IPS-18a (cell line): Measurements from ENCODE around the gene PCDHB12.
"Not testable (repeated sequence)": the region's sequence is repeated elsewhere in the genome, so short reads cannot be mapped to it uniquely, and the experiment has no call there.

Experiments used
- H3K27ac ChIP-seq: one replicate; pipeline ENCODE4 v1.5.1; 2013; ENCODE audit warnings: low read length
- H3K27me3 ChIP-seq: one replicate; pipeline ENCODE4 v1.6.1; 2013; ENCODE audit warnings: mild to moderate bottlenecking, low read length; ENCODE audit not compliant: control insufficient read depth, insufficient read depth
- H3K36me3 ChIP-seq: one replicate; pipeline ENCODE4 v1.6.1; 2013; ENCODE audit warnings: low read depth, low read length; ENCODE audit not compliant: control insufficient read depth
- H3K4me1 ChIP-seq: one replicate; pipeline ENCODE4 v1.6.1; 2013; ENCODE audit warnings: low read depth, low read length; ENCODE audit not compliant: control insufficient read depth
- H3K4me3 ChIP-seq: one replicate; pipeline ENCODE4 v1.5.1; 2013; ENCODE audit warnings: low read length
- H3K9ac ChIP-seq: one replicate; pipeline ENCODE4 v1.6.1; 2013; ENCODE audit warnings: mild to moderate bottlenecking, low read length, moderate library complexity
- H3K9me3 ChIP-seq: one replicate; pipeline ENCODE4 v1.6.1; 2013; ENCODE audit warnings: low read depth, low read length; ENCODE audit not compliant: control insufficient read depth

PCDHB12 gene

DNA sequence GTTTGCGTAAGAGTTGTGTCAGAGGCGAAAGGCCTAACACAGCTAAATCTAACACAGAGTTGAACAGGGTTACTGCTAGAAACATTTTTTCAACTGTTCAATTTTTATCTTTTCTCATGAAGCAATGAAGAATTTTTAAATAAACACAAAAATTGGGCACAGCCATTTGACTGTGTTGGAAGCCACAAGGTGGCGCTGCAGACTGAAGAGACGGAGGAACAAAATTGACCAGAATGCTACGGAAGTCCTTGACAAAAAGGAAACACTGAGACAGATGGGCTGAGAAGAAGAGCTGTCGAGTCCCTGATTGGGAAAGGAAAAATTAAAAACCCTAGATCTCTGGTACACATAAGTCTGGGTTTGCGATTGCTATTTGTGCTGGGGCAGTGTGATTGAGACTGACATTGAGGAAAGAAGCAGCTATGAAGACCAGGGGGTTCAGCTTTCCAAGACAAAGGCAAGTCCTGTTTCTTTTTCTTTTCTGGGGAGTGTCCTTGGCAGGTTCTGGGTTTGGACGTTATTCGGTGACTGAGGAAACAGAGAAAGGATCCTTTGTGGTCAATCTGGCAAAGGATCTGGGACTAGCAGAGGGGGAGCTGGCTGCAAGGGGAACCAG is 21.5 kb upstream of the PCDHB12 start, which contains the start of gene PCDHB9:
PCDHB9 (plus strand) TSS at position 265 of the 616 bp plus-strand sequence; CDS start at position 423, 158 bp downstream.
- H3K4me1 ChIP-seq: no peaks in the 10 kb centered on the region
- H3K9me3 ChIP-seq: peaks cover 3% of the 10 kb centered on the region
- peak within 1 kb of the TSS; percentile 30 for H3K4me3 ChIP-seq
- no peaks in the 10 kb centered on the region for H3K27me3 ChIP-seq
- no peak within 1 kb of the TSS for H3K9ac ChIP-seq
- no peaks in the 10 kb centered on the region for H3K36me3 ChIP-seq
- H3K27ac ChIP-seq: no peak within 1 kb of the TSS

DNA sequence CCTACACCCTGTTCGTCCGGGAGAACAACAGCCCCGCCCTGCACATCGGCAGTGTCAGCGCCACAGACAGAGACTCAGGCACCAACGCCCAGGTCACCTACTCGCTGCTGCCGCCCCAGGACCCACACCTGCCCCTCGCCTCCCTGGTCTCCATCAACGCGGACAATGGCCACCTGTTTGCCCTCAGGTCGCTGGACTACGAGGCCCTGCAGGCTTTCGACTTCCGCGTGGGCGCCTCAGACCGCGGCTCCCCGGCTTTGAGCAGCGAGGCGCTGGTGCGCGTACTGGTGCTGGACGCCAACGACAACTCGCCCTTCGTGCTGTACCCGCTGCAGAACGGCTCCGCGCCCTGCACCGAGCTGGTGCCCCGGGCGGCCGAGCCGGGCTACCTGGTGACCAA is 19.8 kb upstream of the PCDHB12 start:
- not testable (repeated sequence) for H3K4me1 ChIP-seq, H3K27me3 ChIP-seq, H3K9me3 ChIP-seq, H3K36me3 ChIP-seq, H3K4me3 ChIP-seq, H3K27ac ChIP-seq, H3K9ac ChIP-seq

DNA sequence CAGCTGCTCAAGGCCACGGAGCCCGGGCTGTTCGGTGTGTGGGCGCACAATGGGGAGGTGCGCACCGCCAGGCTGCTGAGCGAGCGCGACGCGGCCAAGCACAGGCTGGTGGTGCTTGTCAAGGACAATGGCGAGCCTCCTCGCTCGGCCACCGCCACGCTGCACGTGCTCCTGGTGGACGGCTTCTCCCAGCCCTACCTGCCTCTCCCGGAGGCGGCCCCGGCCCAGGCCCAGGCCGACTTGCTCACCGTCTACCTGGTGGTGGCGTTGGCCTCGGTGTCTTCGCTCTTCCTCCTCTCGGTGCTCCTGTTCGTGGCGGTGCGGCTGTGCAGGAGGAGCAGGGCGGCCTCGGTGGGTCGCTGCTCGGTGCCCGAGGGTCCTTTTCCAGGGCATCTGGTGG is 19.4 kb upstream of the PCDHB12 start:
- not testable (repeated sequence) for H3K4me3 ChIP-seq, H3K27ac ChIP-seq, H3K9me3 ChIP-seq, H3K36me3 ChIP-seq, H3K9ac ChIP-seq, H3K27me3 ChIP-seq, H3K4me1 ChIP-seq

DNA sequence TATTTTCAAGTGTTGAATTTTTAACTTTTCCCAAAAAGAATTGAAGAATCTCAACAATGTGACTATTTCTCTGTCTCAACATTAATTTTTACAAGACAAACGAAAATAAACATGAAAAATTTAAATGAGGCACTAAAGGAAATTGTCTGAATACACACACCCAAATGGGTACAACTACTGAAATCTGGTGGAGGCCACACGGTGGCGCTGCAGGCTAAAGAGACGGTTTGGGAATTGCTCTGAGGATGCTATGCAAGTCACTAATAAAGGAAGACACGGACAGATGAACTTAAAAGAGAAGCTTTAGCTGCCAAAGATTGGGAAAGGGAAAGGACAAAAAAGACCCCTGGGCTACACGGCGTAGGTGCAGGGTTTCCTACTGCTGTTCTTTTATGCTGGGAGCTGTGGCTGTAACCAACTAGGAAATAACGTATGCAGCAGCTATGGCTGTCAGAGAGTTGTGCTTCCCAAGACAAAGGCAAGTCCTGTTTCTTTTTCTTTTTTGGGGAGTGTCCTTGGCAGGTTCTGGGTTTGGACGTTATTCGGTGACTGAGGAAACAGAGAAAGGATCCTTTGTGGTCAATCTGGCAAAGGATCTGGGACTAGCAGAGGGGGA is 16.3 kb upstream of the PCDHB12 start, which contains the start of gene PCDHB10:
PCDHB10 (plus strand) TSS at position 244 of the 616 bp plus-strand sequence; CDS start at position 444, 200 bp downstream.
- Histone ChIP-seq H3K9ac (no peak within 1 kb of the TSS), H3K4me1 (no peaks in the 10 kb centered on the region), H3K27ac (no peak within 1 kb of the TSS)

DNA sequence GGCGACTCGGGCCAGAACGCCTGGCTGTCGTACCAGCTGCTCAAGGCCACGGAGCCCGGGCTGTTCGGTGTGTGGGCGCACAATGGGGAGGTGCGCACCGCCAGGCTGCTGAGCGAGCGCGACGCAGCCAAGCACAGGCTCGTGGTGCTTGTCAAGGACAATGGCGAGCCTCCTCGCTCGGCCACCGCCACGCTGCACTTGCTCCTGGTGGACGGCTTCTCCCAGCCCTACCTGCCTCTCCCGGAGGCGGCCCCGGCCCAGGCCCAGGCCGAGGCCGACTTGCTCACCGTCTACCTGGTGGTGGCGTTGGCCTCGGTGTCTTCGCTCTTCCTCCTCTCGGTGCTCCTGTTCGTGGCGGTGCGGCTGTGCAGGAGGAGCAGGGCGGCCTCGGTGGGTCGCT is 14.2 kb upstream of the PCDHB12 start:
- H3K4me1 ChIP-seq, H3K27me3 ChIP-seq, H3K9ac ChIP-seq, H3K27ac ChIP-seq, H3K4me3 ChIP-seq, H3K36me3 ChIP-seq: not testable (repeated sequence)
- H3K9me3 ChIP-seq: peaks cover 11% of the 10 kb centered on the region

More for the DNA sequence above, 16.3 kb upstream of the PCDHB12 start, which contains the start of gene PCDHB10:
- Histone ChIP-seq H3K4me3 (peak within 1 kb of the TSS; percentile 46), H3K36me3 (no peaks in the 10 kb centered on the region), H3K27me3 (no peaks in the 10 kb centered on the region), H3K9me3 (peaks cover 11% of the 10 kb centered on the region)

DNA sequence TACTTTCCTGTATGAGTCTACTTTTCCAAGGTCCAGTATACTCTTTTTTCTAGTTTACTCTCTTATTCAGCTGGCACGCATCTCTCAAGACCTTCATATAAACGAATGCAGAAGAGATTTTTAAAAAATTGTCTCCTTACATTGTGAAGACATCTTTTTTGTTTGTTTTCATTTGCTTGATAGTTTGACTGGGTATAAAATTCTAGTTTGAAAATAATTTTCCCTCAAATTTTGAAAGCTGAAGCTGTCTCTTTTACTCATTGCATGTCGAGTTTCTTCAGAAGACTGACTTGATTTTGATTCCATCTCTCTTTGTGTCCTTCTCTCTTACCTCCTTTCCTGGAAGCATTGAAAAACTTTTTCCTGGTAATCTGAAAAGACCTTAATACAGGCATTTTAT is 12.2 kb upstream of the PCDHB12 start:
- no peaks in the 10 kb centered on the region for H3K27me3 ChIP-seq
- H3K36me3 ChIP-seq: no peaks in the 10 kb centered on the region
- peaks cover 11% of the 10 kb centered on the region for H3K9me3 ChIP-seq
- no peaks in the 10 kb centered on the region for H3K4me1 ChIP-seq
- no peak overlapping the region for H3K4me3 ChIP-seq
- no peak overlapping the region for H3K27ac ChIP-seq
- H3K9ac ChIP-seq: no peak overlapping the region

DNA sequence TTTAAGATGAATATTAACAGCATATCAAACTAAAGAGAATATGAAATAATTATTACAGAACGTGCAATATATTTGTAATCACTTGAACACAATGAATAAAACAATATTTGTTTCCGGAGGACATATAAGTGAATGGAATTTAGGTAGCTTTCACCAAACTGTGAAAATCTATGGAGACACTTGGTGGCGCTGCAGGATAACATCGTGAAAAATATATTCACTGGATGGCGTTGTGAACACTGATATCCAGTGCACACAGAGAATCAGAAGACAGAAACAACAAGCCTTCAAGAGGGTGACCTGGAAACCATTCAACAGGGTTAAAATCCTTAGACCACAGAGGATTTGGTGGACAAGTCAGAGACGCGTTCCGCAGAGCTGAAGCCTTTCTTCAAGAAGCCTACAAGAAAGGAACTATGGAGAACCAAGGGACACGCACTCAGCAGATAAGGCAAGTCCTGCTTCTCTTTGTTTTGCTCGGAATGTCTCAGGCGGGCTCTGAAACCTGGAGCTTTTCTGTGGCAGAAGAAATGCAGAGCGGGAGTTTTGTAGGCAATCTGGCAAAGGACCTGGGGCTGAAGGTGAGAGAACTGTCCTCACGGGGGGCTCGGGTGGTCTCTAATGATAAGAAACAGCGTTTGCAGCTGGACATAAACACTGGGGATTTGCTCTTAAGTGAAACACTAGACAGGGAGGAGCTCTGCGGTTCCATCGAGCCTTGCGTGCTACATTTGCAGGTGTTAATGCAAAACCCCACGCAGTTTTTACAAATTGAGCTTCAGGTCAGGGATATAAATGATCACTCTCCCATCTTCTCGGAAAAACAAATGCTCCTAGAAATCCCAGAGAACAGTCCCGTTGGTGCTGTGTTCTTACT is 8.9 kb upstream of the PCDHB12 start, which contains the start of gene PCDHB11:
PCDHB11 (plus strand) TSS at position 269 of the 877 bp plus-strand sequence; CDS start at position 417, 148 bp downstream.
- no peaks in the 10 kb centered on the region for H3K27me3 ChIP-seq
- no peaks in the 10 kb centered on the region for H3K36me3 ChIP-seq
- H3K4me3 ChIP-seq: no peak within 1 kb of the TSS
- H3K27ac ChIP-seq: no peak within 1 kb of the TSS
- H3K9ac ChIP-seq: no peak within 1 kb of the TSS
- peaks cover 8% of the 10 kb centered on the region for H3K9me3 ChIP-seq
- H3K4me1 ChIP-seq: no peaks in the 10 kb centered on the region

DNA sequence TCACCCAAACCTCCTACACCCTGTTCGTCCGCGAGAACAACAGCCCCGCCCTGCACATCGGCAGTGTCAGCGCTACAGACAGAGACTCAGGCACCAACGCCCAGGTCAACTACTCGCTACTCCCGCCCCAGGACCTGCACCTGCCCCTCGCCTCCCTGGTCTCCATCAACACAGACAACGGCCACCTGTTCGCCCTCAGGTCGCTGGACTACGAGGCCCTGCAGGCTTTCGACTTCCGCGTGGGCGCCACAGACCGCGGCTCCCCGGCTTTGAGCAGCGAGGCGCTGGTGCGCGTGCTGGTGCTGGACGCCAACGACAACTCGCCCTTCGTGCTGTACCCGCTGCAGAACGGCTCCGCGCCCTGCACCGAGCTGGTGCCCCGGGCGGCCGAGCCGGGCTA is 7.4 kb upstream of the PCDHB12 start:
- not testable (repeated sequence) for H3K27me3 ChIP-seq, H3K27ac ChIP-seq, H3K4me1 ChIP-seq, H3K9me3 ChIP-seq, H3K4me3 ChIP-seq, H3K36me3 ChIP-seq, H3K9ac ChIP-seq

DNA sequence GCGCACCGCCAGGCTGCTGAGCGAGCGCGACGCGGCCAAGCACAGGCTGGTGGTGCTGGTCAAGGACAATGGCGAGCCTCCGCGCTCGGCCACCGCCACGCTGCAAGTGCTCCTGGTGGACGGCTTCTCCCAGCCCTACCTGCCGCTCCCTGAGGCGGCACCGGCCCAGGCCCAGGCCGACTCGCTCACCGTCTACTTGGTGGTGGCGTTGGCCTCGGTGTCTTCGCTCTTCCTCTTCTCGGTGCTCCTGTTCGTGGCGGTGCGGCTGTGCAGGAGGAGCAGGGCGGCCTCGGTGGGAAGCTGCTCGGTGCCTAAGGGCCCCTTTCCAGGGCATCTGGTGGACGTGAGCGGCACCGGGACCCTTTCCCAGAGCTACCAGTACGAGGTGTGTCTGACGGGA is 6.9 kb upstream of the PCDHB12 start:
- H3K27ac ChIP-seq, H3K9me3 ChIP-seq, H3K9ac ChIP-seq, H3K4me1 ChIP-seq, H3K4me3 ChIP-seq, H3K27me3 ChIP-seq, H3K36me3 ChIP-seq: not testable (repeated sequence)

DNA sequence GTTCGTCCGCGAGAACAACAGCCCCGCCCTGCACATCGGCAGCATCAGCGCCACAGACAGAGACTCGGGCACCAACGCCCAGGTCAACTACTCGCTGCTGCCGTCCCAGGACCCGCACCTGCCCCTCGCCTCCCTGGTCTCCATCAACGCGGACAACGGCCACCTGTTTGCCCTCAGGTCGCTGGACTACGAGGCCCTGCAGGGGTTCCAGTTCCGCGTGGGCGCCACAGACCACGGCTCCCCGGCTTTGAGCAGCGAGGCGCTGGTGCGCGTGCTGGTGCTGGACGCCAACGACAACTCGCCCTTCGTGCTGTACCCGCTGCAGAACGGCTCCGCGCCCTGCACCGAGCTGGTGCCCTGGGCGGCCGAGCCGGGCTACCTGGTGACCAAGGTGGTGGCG is 1.8 kb downstream of the PCDHB12 start:
- H3K4me3 ChIP-seq, H3K9me3 ChIP-seq, H3K9ac ChIP-seq, H3K27me3 ChIP-seq, H3K36me3 ChIP-seq, H3K4me1 ChIP-seq, H3K27ac ChIP-seq: not testable (repeated sequence)

DNA sequence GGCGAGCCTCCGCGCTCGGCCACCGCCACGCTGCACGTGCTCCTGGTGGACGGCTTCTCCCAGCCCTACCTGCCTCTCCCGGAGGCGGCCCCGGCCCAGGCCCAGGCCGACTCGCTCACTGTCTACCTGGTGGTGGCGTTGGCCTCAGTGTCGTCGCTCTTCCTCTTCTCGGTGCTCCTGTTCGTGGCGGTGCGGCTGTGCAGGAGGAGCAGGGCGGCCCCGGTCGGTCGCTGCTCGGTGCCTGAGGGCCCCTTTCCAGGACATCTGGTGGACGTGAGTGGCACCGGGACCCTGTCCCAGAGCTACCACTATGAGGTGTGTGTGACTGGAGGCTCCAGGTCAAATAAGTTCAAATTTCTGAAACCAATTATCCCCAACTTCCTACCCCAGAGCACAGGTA is 2.3 kb downstream of the PCDHB12 start:
- not testable (repeated sequence) for H3K4me3 ChIP-seq, H3K36me3 ChIP-seq, H3K4me1 ChIP-seq, H3K9ac ChIP-seq, H3K27ac ChIP-seq, H3K9me3 ChIP-seq, H3K27me3 ChIP-seq
